HepG2 (cell line): Measurements from ENCODE around the gene JAGN1. TPM values are rescaled to one million over a fixed set of nuclear protein-coding genes. Genes with fewer than 3 reads are reported as not detected.
A peak's percentile ranks its signal among the peaks of the same experiment; 100 is the strongest.

Experiments
- ATAC-seq: fragments of 200-7000 bp; cut with Tn5 transposase; 3 replicates; pipeline ENCODE4 v1.9.1; 2020; ENCODE audit warnings: mild to moderate bottlenecking, moderate library complexity
- BruUV-seq: library from RNA; stranded (reverse); fragments of 400-500 nt; replicated peaks from 2 replicates; lab custom pipeline; 2021; lab: Mats Ljungman, UMichigan
- CTCF ChIA-PET: fragments of 300-600 bp; formaldehyde crosslinking; extraction: SDS; loops from one replicate; lab custom pipeline; 2021; ENCODE audit warnings: low total read pairs, inconsistent platforms, low intra/inter-chr PET ratio; lab: Yijun Ruan, JAX
- POLR2A ChIA-PET: fragments of 350-600 bp; sonication (Branson Sonifier 250); formaldehyde crosslinking; loops from one replicate; lab custom pipeline; 2020; ENCODE audit warnings: antibody characterized with exemption, inconsistent platforms; lab: Yijun Ruan, JAX
- DNase-seq: peaks from one replicate; pipeline ENCODE4 v3.0.0-alpha.2; 2015; ENCODE audit warnings: low spot score
- FAIRE-seq: peaks from 3 replicates; lab custom pipeline; 2011; peaks lifted over from hg19 to GRCh38; lab: Jason Lieb, UNC
- H2AFZ ChIP-seq: one replicate; pipeline ENCODE4 v1.6.1; 2011; ENCODE audit warnings: low read length, inconsistent platforms
- H3K27ac ChIP-seq: fragments of 300-600 bp; 3 replicates; pipeline ENCODE4 v1.8.0; 2011; ENCODE audit warnings: mixed run types, mild to moderate bottlenecking, mixed read lengths, low read length, inconsistent platforms; ENCODE audit not compliant: insufficient read depth; ENCODE audit errors: extremely low read length
- H3K27me3 ChIP-seq, 2 experiments: fragments of 200-600 bp in 1 of 2; 2 replicates in 1 of 2; 3 replicates in 1 of 2; pipeline versions ENCODE4 v1.6.0 to v1.8.0; 2011; ENCODE audit warnings: low read length in 2 of 2, mild to moderate bottlenecking in 2 of 2, moderate library complexity in 2 of 2, inconsistent platforms in 1 of 2; ENCODE audit not compliant: insufficient read depth in 2 of 2, control insufficient read depth in 1 of 2
- H3K36me3 ChIP-seq, 2 experiments: fragments of 200-600 bp in 1 of 2; replicated peaks in 1 of 2; 2 replicates in 1 of 2; 3 replicates in 1 of 2; pipeline versions ENCODE4 v1.5.1 to v1.8.0; 2011; ENCODE audit warnings: low read length in 2 of 2, inconsistent platforms in 1 of 2; ENCODE audit not compliant: insufficient read depth in 2 of 2, control insufficient read depth in 1 of 2
- H3K4me1 ChIP-seq: 2 replicates; pipeline ENCODE4 v1.5.1; 2012; ENCODE audit warnings: low read length, inconsistent platforms; ENCODE audit not compliant: insufficient read depth
- H3K4me2 ChIP-seq: 2 replicates; pipeline ENCODE4 v1.6.0; 2011; ENCODE audit warnings: low read depth, low read length, inconsistent platforms
- H3K4me3 ChIP-seq, 3 experiments: fragments of 200-600 bp in 1 of 3; sonication (generic), shearing (Covaris generic) in 1 of 3; replicated peaks in 1 of 3; 2 replicates each; pipeline ENCODE4 v1.5.1; 2011 to 2016; ENCODE audit warnings: low read length in 3 of 3, inconsistent platforms in 2 of 3, low read depth in 2 of 3, mild to moderate bottlenecking in 2 of 3, control low read depth in 1 of 3, mixed read lengths in 1 of 3; ENCODE audit not compliant: insufficient read depth in 1 of 3
- H3K79me2 ChIP-seq: one replicate; pipeline ENCODE4 v1.6.1; 2011; ENCODE audit warnings: low read length, inconsistent platforms; ENCODE audit not compliant: insufficient read depth
- H3K9ac ChIP-seq: 2 replicates; pipeline ENCODE4 v1.6.0; 2011; ENCODE audit warnings: mild to moderate bottlenecking, low read depth, low read length, inconsistent platforms; ENCODE audit not compliant: insufficient read depth
- H3K9me3 ChIP-seq: 2 replicates; pipeline ENCODE4 v1.5.1; 2012; ENCODE audit warnings: mild to moderate bottlenecking, low read length
- H4K20me1 ChIP-seq: 2 replicates; pipeline ENCODE4 v1.6.0; 2011; ENCODE audit warnings: inconsistent platforms, mild to moderate bottlenecking, low read length, moderate library complexity; ENCODE audit not compliant: insufficient read depth
- CHD4 ChIP-seq: fragments of 200-600 bp; sonication (generic); IDR thresholded peaks from 2 replicates; pipeline ENCODE4 v1.7.0; 2017; ENCODE audit warnings: mild to moderate bottlenecking, low read length, borderline replicate concordance
- FOSL2 ChIP-seq: sonication (generic); formaldehyde crosslinking; IDR thresholded peaks from 2 replicates; pipeline ENCODE4 v1.4.0; 2020; ENCODE audit warnings: missing genetic modification reagents
- KAT7 ChIP-seq: IDR thresholded peaks from 2 replicates; pipeline ENCODE4 v1.6.1; 2018; ENCODE audit warnings: borderline replicate concordance, missing compliant biosample characterization
- MLXIP ChIP-seq: sonication (generic); formaldehyde crosslinking; IDR thresholded peaks from 2 replicates; pipeline ENCODE4 v1.9.0; 2021; ENCODE audit warnings: missing genetic modification reagents, borderline replicate concordance
- MXI1 ChIP-seq: IDR thresholded peaks from 3 replicates; pipeline ENCODE4 v1.6.1; 2012; ENCODE audit warnings: low read depth, low read length, inconsistent platforms, borderline replicate concordance
- NFATC3 ChIP-seq: sonication (generic); formaldehyde crosslinking; IDR thresholded peaks from 2 replicates; pipeline ENCODE4 v1.5.1; 2020; ENCODE audit warnings: mild to moderate bottlenecking, missing genetic modification reagents
- NFRKB ChIP-seq: fragments of 450-650 bp; IDR thresholded peaks from 2 replicates; pipeline ENCODE4 v1.6.1; 2017
- NPAS2 ChIP-seq: sonication (generic); formaldehyde crosslinking; IDR thresholded peaks from 2 replicates; pipeline ENCODE4 v1.8.0; 2022; ENCODE audit warnings: mild to moderate bottlenecking, missing genetic modification reagents, borderline replicate concordance
- POLR2A ChIP-seq, 2 experiments: IDR thresholded peaks; 2 replicates each; pipeline ENCODE4 v1.6.1; 2011; ENCODE audit warnings: low read depth in 2 of 2, low read length in 2 of 2, mild to moderate bottlenecking in 1 of 2, moderate library complexity in 1 of 2; ENCODE audit not compliant: insufficient read depth in 1 of 2
- SMAD9 ChIP-seq: sonication (generic); formaldehyde crosslinking; IDR thresholded peaks from 2 replicates; pipeline ENCODE4 v1.5.1; 2020; ENCODE audit warnings: mild to moderate bottlenecking, missing genetic modification reagents
- ZNF12 ChIP-seq: sonication (generic); formaldehyde crosslinking; IDR thresholded peaks from 2 replicates; pipeline ENCODE4 v1.5.0; 2020; ENCODE audit warnings: missing genetic modification reagents
- ZNF468 ChIP-seq: sonication (generic); formaldehyde crosslinking; IDR thresholded peaks from 2 replicates; pipeline ENCODE4 v1.8.0; 2022; ENCODE audit warnings: mild to moderate bottlenecking, moderate library complexity, missing genetic modification reagents
- ZNF543 ChIP-seq: sonication (generic); formaldehyde crosslinking; IDR thresholded peaks from 2 replicates; pipeline ENCODE4 v1.4.0; 2020; ENCODE audit warnings: mild to moderate bottlenecking, missing genetic modification reagents
- ZNF607 ChIP-seq: sonication (generic); formaldehyde crosslinking; IDR thresholded peaks from 2 replicates; pipeline ENCODE4 v1.5.1; 2020; ENCODE audit warnings: missing genetic modification reagents, mild to moderate bottlenecking, borderline replicate concordance
- WGBS: methylation state at CpG from one replicate; pipeline ENCODE4 v1.1.6; 2017; ENCODE audit warnings: low lambda C conversion rate; 5-methylcytosine and 5-hydroxymethylcytosine counted together
- in situ Hi-C: cut with HindIII; loops from 2 replicates; pipeline ENCODE4 v1.10.0; 2017; ENCODE audit warnings: low pct_unique_long_range_greater_than_20kb; ENCODE audit not compliant: extremely low pct_ligation_motif_present
- intact Hi-C: fragments of 100-400 bp; cut with micrococcal nuclease; formaldehyde crosslinking; loops from one replicate; pipeline ENCODE4 v1.10.0; 2022; ENCODE audit not compliant: unreplicated experiment
- polyA plus RNA-seq, 8 experiments: library from polyadenylated mRNA; depleted of rRNA in 3 of 8; stranded (reverse) in 7 of 8; unstranded in 1 of 8; fragments of >200 nt; fragmentation: Illumina TruSeq in 4 of 8; extraction: Trizol in 4 of 8; gene quantifications; 2 replicates each; pipeline versions ENCODE4 v1.2.1 to v1.2.3, GENCODE V29; 2011 to 2016; ENCODE audit warnings: low read depth in 4 of 8, missing spikeins in 1 of 8, mixed read lengths in 1 of 8; ENCODE audit not compliant: insufficient read depth in 1 of 8
- total RNA-seq, 5 experiments: library from RNA; depleted of rRNA; stranded (reverse); fragments of >200 nt; fragmentation: Illumina TruSeq; extraction: Trizol; gene quantifications; 2 replicates each; pipeline ENCODE4 v1.2.3, GENCODE V29; 2016; ENCODE audit warnings: low read depth in 1 of 5
- TF ChIP-seq, protein P1 (sequence below): sonication (generic); formaldehyde crosslinking; IDR thresholded peaks from 2 replicates; pipeline ENCODE4 v1.8.0; 2022; ENCODE audit warnings: missing genetic modification reagents, mild to moderate bottlenecking, inconsistent platforms, borderline replicate concordance
- TF ChIP-seq, protein P2 (sequence below): sonication (generic); formaldehyde crosslinking; IDR thresholded peaks from 2 replicates; pipeline ENCODE4 v1.4.0; 2020; ENCODE audit warnings: missing genetic modification reagents
- TF ChIP-seq, protein P3 (sequence below): IDR thresholded peaks from 2 replicates; pipeline ENCODE4 v1.6.1; 2012; ENCODE audit warnings: inconsistent platforms

JAGN1 gene
- total and polyA plus RNA-seq, 2 of the 13 experiments (the other 11 are each of a cell fraction or from before 2014, with no cell fraction given): 49.9 to 50.9 TPM

- Histone ChIP-seq H2AFZ (no peak overlapping the region), H3K27me3 (no peaks in the 10 kb centered on the region), H3K79me2 (peaks cover 3% of the 10 kb centered on the region), H3K9me3 (no peaks in the 10 kb centered on the region), H3K4me3 (peak overlapping the region; percentile 55 to 86 (median 83); a peak in 5 of 6 replicates), H3K27ac (peak overlapping the region; percentile 90), H3K4me1 (peaks cover 38% of the 10 kb centered on the region), H3K36me3 (peaks cover 4 to 12% of the 10 kb centered on the region in 2 experiments; a peak in 3 of 5 replicates), H3K9ac (peak overlapping the region; percentile 80), H3K4me2 (peak overlapping the region; percentile 100), H4K20me1 (no peaks in the 10 kb centered on the region)
- WGBS: 2% methylated on average over 12 of the region's 99 CpGs
- intact Hi-C loops (loop anchor here (1.0 to 5.0 kb wide), 3 partner anchors 17 to 53 kb away; no protein-coding TSS in a partner anchor), in situ Hi-C loops (no loop called here)
- ATAC-seq (peak; percentile 52), DNase-seq (peak; percentile 36), FAIRE-seq (no peak)
- no TSS peak for BruUV-seq
- POLR2A ChIA-PET: interaction anchor here (0.8 to 9.0 kb wide), 16 partner anchors 15 to 333 kb away, joined by 3 to 298 read pairs (median 6); partner anchors contain the start of genes ARPC4, CIDEC, CRELD1 and IL17RE
- CTCF ChIA-PET: interaction anchor here (0.7 to 2.1 kb wide), 3 partner anchors 12 to 67 kb away, joined by 3 to 14 read pairs (median 5); no protein-coding TSS in a partner anchor
- TF ChIP-seq CHD4 (no peak), MXI1 (no peak), ZNF468 (CRISPR knock-in tag) (no peak), ZNF543 (CRISPR knock-in tag) (no peak), NFRKB (no peak), NFATC3 (CRISPR knock-in tag) (no peak), NPAS2 (no peak), KAT7 (CRISPR knock-in tag) (0 out of 2 replicates have a peak, but pooled peaks have one; percentile 59), MLXIP (CRISPR knock-in tag) (no peak), ZNF607 (CRISPR knock-in tag) (peak; percentile 68; the same call in 1 of the 2 replicates), FOSL2 (CRISPR knock-in tag) (0 out of 2 replicates have a peak, but pooled peaks have one; percentile 5), POLR2A (IDR thresholded peaks at IDR 0.05; ENCODE audit: insufficient read depth in 1 of 2, low read depth in 2 of 2, low read length in 2 of 2) (no peak; a peak in 1 of 4 replicates), SMAD9 (CRISPR knock-in tag) (0 out of 2 replicates have a peak, but pooled peaks have one; percentile 75), ZNF12 (CRISPR knock-in tag) (peak; percentile 61; the same call in 1 of the 2 replicates)
- TF ChIP-seq, protein P1, sequence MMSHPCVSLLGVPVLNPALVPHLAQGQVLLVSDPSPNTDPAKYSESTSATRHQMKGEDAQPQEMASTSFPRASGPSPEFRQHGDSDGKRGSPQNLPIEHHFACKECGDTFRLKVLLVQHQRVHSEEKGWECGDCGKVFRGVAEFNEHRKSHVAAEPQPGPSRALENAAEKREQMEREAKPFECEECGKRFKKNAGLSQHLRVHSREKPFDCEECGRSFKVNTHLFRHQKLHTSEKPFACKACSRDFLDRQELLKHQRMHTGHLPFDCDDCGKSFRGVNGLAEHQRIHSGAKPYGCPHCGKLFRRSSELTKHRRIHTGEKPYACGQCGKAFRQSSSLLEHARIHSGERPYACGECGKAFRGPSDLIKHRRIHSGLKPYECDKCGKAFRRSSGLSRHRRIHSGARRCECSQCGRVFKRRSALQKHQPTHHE: no peak; the same call in 1 of the 2 replicates
- TF ChIP-seq, protein P2, sequence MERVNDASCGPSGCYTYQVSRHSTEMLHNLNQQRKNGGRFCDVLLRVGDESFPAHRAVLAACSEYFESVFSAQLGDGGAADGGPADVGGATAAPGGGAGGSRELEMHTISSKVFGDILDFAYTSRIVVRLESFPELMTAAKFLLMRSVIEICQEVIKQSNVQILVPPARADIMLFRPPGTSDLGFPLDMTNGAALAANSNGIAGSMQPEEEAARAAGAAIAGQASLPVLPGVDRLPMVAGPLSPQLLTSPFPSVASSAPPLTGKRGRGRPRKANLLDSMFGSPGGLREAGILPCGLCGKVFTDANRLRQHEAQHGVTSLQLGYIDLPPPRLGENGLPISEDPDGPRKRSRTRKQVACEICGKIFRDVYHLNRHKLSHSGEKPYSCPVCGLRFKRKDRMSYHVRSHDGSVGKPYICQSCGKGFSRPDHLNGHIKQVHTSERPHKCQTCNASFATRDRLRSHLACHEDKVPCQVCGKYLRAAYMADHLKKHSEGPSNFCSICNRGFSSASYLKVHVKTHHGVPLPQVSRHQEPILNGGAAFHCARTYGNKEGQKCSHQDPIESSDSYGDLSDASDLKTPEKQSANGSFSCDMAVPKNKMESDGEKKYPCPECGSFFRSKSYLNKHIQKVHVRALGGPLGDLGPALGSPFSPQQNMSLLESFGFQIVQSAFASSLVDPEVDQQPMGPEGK (CRISPR knock-in tag): no peak
- TF ChIP-seq, protein P3, sequence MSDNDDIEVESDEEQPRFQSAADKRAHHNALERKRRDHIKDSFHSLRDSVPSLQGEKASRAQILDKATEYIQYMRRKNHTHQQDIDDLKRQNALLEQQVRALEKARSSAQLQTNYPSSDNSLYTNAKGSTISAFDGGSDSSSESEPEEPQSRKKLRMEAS: peak; percentile 98
Measured at GRCh38 chr3:9915254-9916141, 25.1 kb downstream of the JAGN1 start.
